Ovary (tissue), 3 donors: Measurements from ENCODE around the gene CCDC12.

Experiments
- CTCF ChIP-seq, 3 donors: fragments of 450-650 bp in 2 of 3; fragments of 200-600 bp in 1 of 3; IDR thresholded peaks; one replicate each; pipeline versions ENCODE4 v1.5.1 to v1.8.0; 2016 to 2022; ENCODE audit warnings: antibody characterized with exemption in 3 of 3, mild to moderate bottlenecking in 1 of 3
- POLR2A ChIP-seq: fragments of 450-650 bp; IDR thresholded peaks from one replicate; pipeline ENCODE4 v1.6.1; 2017; ENCODE audit warnings: antibody characterized with exemption, mild to moderate bottlenecking, moderate library complexity
- donor health status: DM: no; HTN: no; CAD: no.

- TF ChIP-seq CTCF (IDR thresholded peaks at IDR 0.05) (no peak), POLR2A (no peak)
Observed at GRCh38 chr3:46901591-46902187, 74.9 kb downstream of the CCDC12 start.
